ENCODE measurements around the gene KEAP1.

Gene KEAP1

DNA sequence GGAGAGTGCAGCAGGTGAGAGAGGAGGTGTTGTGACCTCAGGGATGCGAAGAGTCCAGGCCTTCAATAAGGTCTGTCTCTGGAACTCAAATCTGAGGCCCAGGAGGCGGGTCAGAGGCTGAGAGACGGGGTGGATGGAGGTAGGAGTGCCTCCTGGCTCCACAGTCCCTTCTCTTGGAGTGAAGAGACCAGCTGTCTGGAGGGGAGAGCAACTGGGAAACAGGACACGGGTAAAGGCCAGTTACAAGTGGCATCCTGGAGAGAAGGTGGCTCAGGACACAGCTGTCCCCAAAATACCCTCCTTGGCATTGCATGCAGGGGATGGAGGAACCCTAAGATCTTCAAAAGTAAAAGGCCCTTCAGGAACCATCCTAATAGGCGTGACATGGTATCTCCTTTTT lies 63.6 kb downstream of the KEAP1 start:
- no peak for DNase-seq

All from NCI-H1930 (cell line).